PC-3 (cell line): ENCODE results near the gene RSAD1. TPM values are rescaled to one million over a fixed set of nuclear protein-coding genes. Genes with fewer than 3 reads are reported as not detected.
A peak's percentile ranks its signal among the peaks of the same experiment; 100 is the strongest.

ENCODE experiments used
- ATAC-seq: fragments of 200-7000 bp; cut with Tn5 transposase; 2 replicates; pipeline ENCODE4 v1.9.1; 2020; ENCODE audit warnings: mild to moderate bottlenecking, moderate library complexity
- BruUV-seq: library from RNA; stranded (reverse); fragments of 400-500 nt; replicated peaks from 2 replicates; lab custom pipeline; 2021; lab: Mats Ljungman, UMichigan
- CTCF ChIA-PET: fragments of 300-600 bp; sonication (Branson Sonifier 250); formaldehyde crosslinking; loops from one replicate; lab custom pipeline; 2022; ENCODE audit warnings: antibody characterized with exemption; lab: Charles Lee
- POLR2A ChIA-PET: fragments of 300-600 bp; sonication (Branson Sonifier 250); formaldehyde crosslinking; loops from one replicate; lab custom pipeline; 2022; ENCODE audit warnings: antibody characterized with exemption; ENCODE audit not compliant: unreplicated experiment; lab: Charles Lee
- DNase-seq: peaks from one replicate; pipeline ENCODE4 v3.0.0-alpha.2; 2015
- H2AFZ ChIP-seq: fragments of 300-600 bp; sonication (generic); 2 replicates; pipeline ENCODE4 v1.6.0; 2016; ENCODE audit warnings: antibody characterized with exemption, low read length
- H3F3A ChIP-seq: fragments of 300-600 bp; sonication (generic); one replicate; pipeline ENCODE4 v1.6.0; 2017; ENCODE audit warnings: antibody characterized with exemption, low read length, control low read depth, mild to moderate bottlenecking; ENCODE audit not compliant: unreplicated experiment
- H3K27ac ChIP-seq: fragments of 300-600 bp; sonication (generic); 2 replicates; pipeline ENCODE4 v1.5.1; 2016; ENCODE audit warnings: mild to moderate bottlenecking, low read length
- H3K27me3 ChIP-seq: fragments of 300-600 bp; sonication (generic); 2 replicates; pipeline ENCODE4 v1.6.1; 2016; ENCODE audit warnings: low read length, mixed read lengths
- H3K36me3 ChIP-seq: fragments of 300-600 bp; sonication (generic); 2 replicates; pipeline ENCODE4 v1.6.1; 2016; ENCODE audit warnings: low read depth, mixed run types, low read length, mixed read lengths
- H3K4me1 ChIP-seq: fragments of 300-600 bp; sonication (generic); 2 replicates; pipeline ENCODE4 v1.5.1; 2016; ENCODE audit warnings: low read length; ENCODE audit not compliant: insufficient read depth
- H3K4me2 ChIP-seq: fragments of 300-600 bp; sonication (generic); 2 replicates; pipeline ENCODE4 v1.6.0; 2016; ENCODE audit warnings: low read length
- H3K4me3 ChIP-seq: fragments of 300-600 bp; sonication (generic); 2 replicates; pipeline ENCODE4 v1.5.1; 2016; ENCODE audit warnings: mild to moderate bottlenecking, low read length, mixed read lengths
- H3K79me2 ChIP-seq: fragments of 300-600 bp; sonication (generic); 2 replicates; pipeline ENCODE4 v1.6.1; 2017; ENCODE audit warnings: low read length, mixed read lengths
- H3K9ac ChIP-seq: fragments of 300-600 bp; sonication (generic); 2 replicates; pipeline ENCODE4 v1.6.0; 2016; ENCODE audit warnings: mild to moderate bottlenecking, low read length
- H3K9me2 ChIP-seq: fragments of 300-600 bp; sonication (generic); replicated peaks from 2 replicates; pipeline ENCODE4 v1.6.1; 2016; ENCODE audit warnings: mixed run types, low read length, mixed read lengths
- H3K9me3 ChIP-seq: fragments of 300-600 bp; sonication (generic); 2 replicates; pipeline ENCODE4 v1.6.1; 2016; ENCODE audit warnings: low read length, mixed read lengths
- H4K20me1 ChIP-seq: fragments of 300-600 bp; sonication (generic); 2 replicates; pipeline ENCODE4 v1.6.1; 2016; ENCODE audit warnings: low read length, mixed read lengths
- CTCF ChIP-seq: fragments of 300-600 bp; sonication (generic); conservative IDR thresholded peaks from 2 replicates; pipeline ENCODE4 v1.5.1; 2017; ENCODE audit warnings: antibody characterized with exemption, low read depth, mild to moderate bottlenecking, low read length
- EZH2 ChIP-seq: fragments of 300-600 bp; sonication (generic); IDR thresholded peaks from one replicate; pipeline ENCODE4 v1.6.1; 2017; ENCODE audit warnings: antibody characterized with exemption, mild to moderate bottlenecking, low read length; ENCODE audit not compliant: unreplicated experiment
- EZH2phosphoT487 ChIP-seq: fragments of 300-600 bp; sonication (generic); IDR thresholded peaks from 2 replicates; pipeline ENCODE4 v1.6.1; 2018; ENCODE audit warnings: mild to moderate bottlenecking, antibody characterized with exemption, low read length, borderline replicate concordance
- intact Hi-C: fragments of 100-400 bp; cut with micrococcal nuclease; formaldehyde crosslinking; loops from 2 replicates; pipeline ENCODE4 v1.9.0; 2023
- total RNA-seq: library from RNA; depleted of rRNA; stranded (reverse); fragments of >200 nt; gene quantifications from 2 replicates; pipeline ENCODE4 v1.2.3, GENCODE V29; 2014

Gene RSAD1
- total RNA-seq, 1 experiment from 2014 or later, result 37.7 TPM

- no TSS peak for BruUV-seq
- H3K27ac ChIP-seq, result peak overlapping the region; percentile 65
Observed at GRCh38 chr17:50458701-50459676, 19.7 kb upstream of the RSAD1 start.

GRCh38 chr17:50459756-50460155 lies 18.9 kb upstream of the RSAD1 start:
- Histone ChIP-seq H3K9me3 (no peaks in the 10 kb centered on the region), H4K20me1 (no peaks in the 10 kb centered on the region), H3K9me2 (no peaks in the 10 kb centered on the region), H3K4me2 (peak overlapping the region; percentile 39), H3K36me3 (no peaks in the 10 kb centered on the region), H3K4me1 (peaks cover 30% of the 10 kb centered on the region), H3K9ac (no peak overlapping the region), H3K4me3 (no peak overlapping the region), H3K79me2 (no peaks in the 10 kb centered on the region), H3F3A (no peaks in the 10 kb centered on the region), H3K27me3 (no peaks in the 10 kb centered on the region), H3K27ac (peak overlapping the region; percentile 38), H2AFZ (no peak overlapping the region)
- ChIA-PET CTCF (no interaction called here), POLR2A (no interaction called here)
- intact Hi-C loops, result loop anchor here (1.0 to 5.0 kb wide), 2 partner anchors 37 to 62 kb away; partner anchors contain the start of gene LRRC59
- no peak for DNase-seq
- BruUV-seq, result no TSS peak
- TF ChIP-seq EZH2 (no peak), EZH2phosphoT487 (no peak), CTCF (no peak)
- no peak for ATAC-seq

More at GRCh38 chr17:50458701-50459676, 19.7 kb upstream of the RSAD1 start:
- no peak for TF ChIP-seq CTCF
- TF ChIP-seq EZH2phosphoT487, result no peak
- TF ChIP-seq EZH2, result no peak
- H3K9me3 ChIP-seq, result no peaks in the 10 kb centered on the region
- peak overlapping the region; percentile 49 for H3K4me2 ChIP-seq
- no peaks in the 10 kb centered on the region for H4K20me1 ChIP-seq
- ChIA-PET POLR2A (no interaction called here), CTCF (interaction anchor here (1.0 to 1.5 kb wide), 2 partner anchors 61 to 68 kb away, joined by 3 to 4 read pairs; no protein-coding TSS in a partner anchor)
- H3K27me3 ChIP-seq, result no peaks in the 10 kb centered on the region
- intact Hi-C loops, result loop anchor here (1.0 to 5.0 kb wide), 2 partner anchors 37 to 62 kb away; partner anchors contain the start of gene LRRC59
- DNase-seq (peak; percentile 98), ATAC-seq (peak; percentile 96)
- no peak overlapping the region for H2AFZ ChIP-seq
- H3K36me3 ChIP-seq, result no peaks in the 10 kb centered on the region; the same call in 1 of the 2 replicates
- H3K4me3 ChIP-seq, result no peak overlapping the region
- 0 out of 2 replicates have a peak, but pooled peaks cover 4% of the 10 kb centered on the region for H3K79me2 ChIP-seq
- H3K9ac ChIP-seq, result no peak overlapping the region
- no peaks in the 10 kb centered on the region for H3F3A ChIP-seq
- no peaks in the 10 kb centered on the region for H3K9me2 ChIP-seq
- peaks cover 33% of the 10 kb centered on the region for H3K4me1 ChIP-seq
